ENCODE data around the gene PIK3R5.

PIK3R5 gene

GRCh38 chr17:8841844-8842243 is 123.7 kb downstream of the PIK3R5 start:
- Histone ChIP-seq H3K36me3 (peaks cover 0 to 78% (median 22%) of the 10 kb centered on the region in 11 experiments; a peak in 12 of 22 replicates), H3K27ac (no peak overlapping the region), H3K27me3 (no peaks in the 10 kb centered on the region), H3K4me3 (no peak overlapping the region), H3K9me3 (replicated peaks in 1 of 11) (peaks cover 0 to 22% (median 12%) of the 10 kb centered on the region in 11 experiments; a peak in 17 of 22 replicates), H4K20me1 (peaks cover 0 to 53% (median 0%) of the 10 kb centered on the region in 11 experiments; a peak in 4 of 22 replicates), H3K9ac (no peak overlapping the region), H3K4me1 (peaks cover 26 to 59% (median 39%) of the 10 kb centered on the region in 10 experiments), H3K4me2 (peak overlapping the region; percentile 62 to 84 (median 74); a peak in 18 of 22 replicates)
- TF ChIP-seq Cebpa-rat (IDR thresholded peaks at IDR 0.05), result no peak

- peak overlapping the region in 1 of 11 experiments; percentile 12; a peak in 1 of 22 replicates for H3K27ac ChIP-seq
- H3K4me1 ChIP-seq, result peaks cover 24 to 40% (median 29%) of the 10 kb centered on the region in 10 experiments
- TF ChIP-seq Cebpa-rat (IDR thresholded peaks at IDR 0.05), result no peak
- H3K36me3 ChIP-seq, result peaks cover 0 to 79% (median 19%) of the 10 kb centered on the region in 11 experiments; a peak in 14 of 22 replicates
- peaks cover 0 to 49% (median 0%) of the 10 kb centered on the region in 11 experiments; a peak in 5 of 22 replicates for H4K20me1 ChIP-seq
- H3K4me2 ChIP-seq, result no peak overlapping the region
- no peaks in the 10 kb centered on the region for H3K27me3 ChIP-seq
- H3K9ac ChIP-seq, result no peak overlapping the region
- H3K4me3 ChIP-seq, result no peak overlapping the region
- no peaks in the 10 kb centered on the region for H3K9me3 ChIP-seq (replicated peaks in 1 of 11)
Observed at GRCh38 chr17:8839410-8839935, 126.0 kb downstream of the PIK3R5 start.

- Histone ChIP-seq H3K4me3 (no peak overlapping the region), H4K20me1 (peaks cover 0 to 40% (median 0%) of the 10 kb centered on the region in 11 experiments; a peak in 5 of 22 replicates), H3K9ac (no peak overlapping the region), H3K4me1 (peaks cover 16 to 31% (median 21%) of the 10 kb centered on the region in 10 experiments), H3K4me2 (no peak overlapping the region), H3K9me3 (replicated peaks in 1 of 11) (no peaks in the 10 kb centered on the region), H3K27ac (no peak overlapping the region), H3K27me3 (no peaks in the 10 kb centered on the region), H3K36me3 (peaks cover 0 to 86% (median 26%) of the 10 kb centered on the region in 11 experiments; a peak in 14 of 22 replicates)
- TF ChIP-seq Cebpa-rat (IDR thresholded peaks at IDR 0.05), result no peak
Observed at GRCh38 chr17:8838551-8839095, 126.9 kb downstream of the PIK3R5 start.

- H3K36me3 ChIP-seq, result peaks cover 0 to 93% (median 32%) of the 10 kb centered on the region in 11 experiments; a peak in 14 of 22 replicates
- no peak overlapping the region for H3K27ac ChIP-seq
- H3K9me3 ChIP-seq (replicated peaks in 1 of 11), result no peaks in the 10 kb centered on the region
- H3K4me2 ChIP-seq, result no peak overlapping the region
- no peak for TF ChIP-seq Cebpa-rat (IDR thresholded peaks at IDR 0.05)
- peaks cover 0 to 30% (median 0%) of the 10 kb centered on the region in 11 experiments; a peak in 6 of 22 replicates for H4K20me1 ChIP-seq
- H3K9ac ChIP-seq, result no peak overlapping the region
- H3K4me3 ChIP-seq, result no peak overlapping the region
- no peaks in the 10 kb centered on the region for H3K27me3 ChIP-seq
- peaks cover 6 to 21% (median 11%) of the 10 kb centered on the region in 10 experiments for H3K4me1 ChIP-seq
Observed at GRCh38 chr17:8837563-8838075, 127.9 kb downstream of the PIK3R5 start.

GRCh38 chr17:8836821-8837562 is 128.5 kb downstream of the PIK3R5 start:
- Histone ChIP-seq H3K9me3 (replicated peaks in 1 of 11) (no peaks in the 10 kb centered on the region), H4K20me1 (peaks cover 0 to 25% (median 0%) of the 10 kb centered on the region in 11 experiments; a peak in 6 of 22 replicates), H3K4me2 (no peak overlapping the region), H3K4me3 (no peak overlapping the region), H3K4me1 (peaks cover 0 to 15% (median 5%) of the 10 kb centered on the region in 10 experiments; a peak in 17 of 20 replicates), H3K27me3 (no peaks in the 10 kb centered on the region), H3K36me3 (peaks cover 0 to 93% (median 35%) of the 10 kb centered on the region in 11 experiments; a peak in 14 of 22 replicates), H3K9ac (no peak overlapping the region), H3K27ac (no peak overlapping the region)
- TF ChIP-seq Cebpa-rat (IDR thresholded peaks at IDR 0.05), result no peak

GRCh38 chr17:8835631-8836364 is 129.7 kb downstream of the PIK3R5 start:
- H3K9ac ChIP-seq, result no peak overlapping the region
- peaks cover 0 to 17% (median 0%) of the 10 kb centered on the region in 11 experiments; a peak in 6 of 22 replicates for H4K20me1 ChIP-seq
- H3K27me3 ChIP-seq, result no peaks in the 10 kb centered on the region
- H3K4me2 ChIP-seq, result no peak overlapping the region
- no peak for TF ChIP-seq Cebpa-rat (IDR thresholded peaks at IDR 0.05)
- peaks cover 0 to 10% (median 0%) of the 10 kb centered on the region in 10 experiments; a peak in 5 of 20 replicates for H3K4me1 ChIP-seq
- H3K36me3 ChIP-seq, result peaks cover 0 to 92% (median 35%) of the 10 kb centered on the region in 11 experiments; a peak in 14 of 22 replicates
- no peaks in the 10 kb centered on the region for H3K9me3 ChIP-seq (replicated peaks in 1 of 11)
- H3K27ac ChIP-seq, result no peak overlapping the region
- H3K4me3 ChIP-seq, result no peak overlapping the region

GRCh38 chr17:8835106-8835505 is 130.4 kb downstream of the PIK3R5 start:
- peaks cover 0 to 96% (median 35%) of the 10 kb centered on the region in 11 experiments; a peak in 14 of 22 replicates for H3K36me3 ChIP-seq
- H3K4me3 ChIP-seq, result no peak overlapping the region

GRCh38 chr17:8832711-8833352 is 132.7 kb downstream of the PIK3R5 start:
- H3K4me3 ChIP-seq, result no peak overlapping the region
- no peak overlapping the region for H3K4me2 ChIP-seq
- peaks cover 0 to 6% (median 0%) of the 10 kb centered on the region in 10 experiments; a peak in 1 of 20 replicates for H3K4me1 ChIP-seq
- no peak for TF ChIP-seq Cebpa-rat (IDR thresholded peaks at IDR 0.05)
- H3K27me3 ChIP-seq, result no peaks in the 10 kb centered on the region
- H3K9ac ChIP-seq, result no peak overlapping the region
- H3K9me3 ChIP-seq (replicated peaks in 1 of 11), result no peaks in the 10 kb centered on the region
- no peak overlapping the region for H3K27ac ChIP-seq
- peaks cover 0 to 98% (median 35%) of the 10 kb centered on the region in 11 experiments; a peak in 14 of 22 replicates for H3K36me3 ChIP-seq
- H4K20me1 ChIP-seq, result peaks cover 0 to 11% (median 0%) of the 10 kb centered on the region in 11 experiments; a peak in 4 of 22 replicates

More at GRCh38 chr17:8835106-8835505, 130.4 kb downstream of the PIK3R5 start:
- TF ChIP-seq Cebpa-rat (IDR thresholded peaks at IDR 0.05), result no peak
- no peaks in the 10 kb centered on the region for H3K9me3 ChIP-seq (replicated peaks in 1 of 11)
- H3K9ac ChIP-seq, result no peak overlapping the region
- H3K4me2 ChIP-seq, result no peak overlapping the region
- H4K20me1 ChIP-seq, result peaks cover 0 to 16% (median 0%) of the 10 kb centered on the region in 11 experiments; a peak in 7 of 22 replicates
- no peaks in the 10 kb centered on the region for H3K27me3 ChIP-seq
- H3K4me1 ChIP-seq, result peaks cover 0 to 10% (median 0%) of the 10 kb centered on the region in 10 experiments; a peak in 5 of 20 replicates
- no peak overlapping the region for H3K27ac ChIP-seq

Data from BLaER1 treated with 17β-estradiol and CSF1 and Interleukin-3, amounts not matched to agents 10 nM and 100 nM (cell line).